ENCODE measurements around the gene AGBL5. TPM values are rescaled to one million over a fixed set of nuclear protein-coding genes. Genes with fewer than 3 reads are reported as not detected.
"Not testable (repeated sequence)": the region's sequence is repeated elsewhere in the genome, so short reads cannot be mapped to it uniquely, and the experiment has no call there.

The AGBL5 gene
- total RNA-seq, 2 experiments from 2014 or later = 37.4 to 42.0 TPM

GRCh38 chr2:27108221-27108620 is 56.8 kb downstream of the AGBL5 start:
- no peak for DNase-seq (ENCODE audit: low spot score)

GRCh38 chr2:27109083-27109482 is 57.6 kb downstream of the AGBL5 start:
- Histone ChIP-seq H3K4me3 (ENCODE audit: low read depth, low read length, poor library complexity, severe bottlenecking) (no peak overlapping the region), H3K79me2 (ENCODE audit: insufficient read depth, low read depth, low read length) (no peaks in the 10 kb centered on the region), H3K27ac (ENCODE audit: low read depth, low read length, poor library complexity, severe bottlenecking) (no peak overlapping the region), H3K9me3 (ENCODE audit: low read length) (no peaks in the 10 kb centered on the region), H3K4me1 (ENCODE audit: insufficient read depth, low read length, poor library complexity, severe bottlenecking) (peaks cover 10% of the 10 kb centered on the region), H3K9me2 (ENCODE audit: insufficient read depth, low read length) (no peaks in the 10 kb centered on the region), H4K20me1 (ENCODE audit: insufficient read depth, low read length) (no peaks in the 10 kb centered on the region), H3K36me3 (ENCODE audit: insufficient read depth, low read length) (no peaks in the 10 kb centered on the region), H3K4me2 (ENCODE audit: low read length) (no peak overlapping the region), H2AFZ (ENCODE audit: low read length) (no peak overlapping the region)
- CTCF ChIA-PET (ENCODE audit: unreplicated experiment) = interaction anchor here (1.4 kb wide), 1 partner anchor 25 kb away, joined by 3 read pairs; no protein-coding TSS in a partner anchor
- POLR2A ChIA-PET = interaction anchor here (0.6 to 0.7 kb wide), 3 partner anchors 12 to 519 kb away, joined by 3 to 4 read pairs (median 3); no protein-coding TSS in a partner anchor
- BruUV-seq (replicated peaks) = no TSS peak
- TF ChIP-seq EZH2phosphoT487 (IDR thresholded peaks at IDR 0.05; ENCODE audit: borderline replicate concordance, low read depth, low read length) = no peak
- no peak for TF ChIP-seq CTCF (conservative IDR thresholded peaks at IDR 0.05; ENCODE audit: low read length)
- intact Hi-C loops (cut with micrococcal nuclease; ENCODE audit: unreplicated experiment) = no loop called here
- no peak for DNase-seq (ENCODE audit: low spot score)

More at GRCh38 chr2:27108221-27108620, 56.8 kb downstream of the AGBL5 start:
- H3K9me2 ChIP-seq (ENCODE audit: insufficient read depth, low read length) = no peaks in the 10 kb centered on the region
- H3K79me2 ChIP-seq (ENCODE audit: insufficient read depth, low read depth, low read length) = no peaks in the 10 kb centered on the region
- no peak overlapping the region for H3K4me2 ChIP-seq (ENCODE audit: low read length)
- H3K9me3 ChIP-seq (ENCODE audit: low read length) = no peaks in the 10 kb centered on the region
- peaks cover 10% of the 10 kb centered on the region for H3K4me1 ChIP-seq (ENCODE audit: insufficient read depth, low read length, poor library complexity, severe bottlenecking)
- ChIA-PET POLR2A (interaction anchor here (0.7 to 1.2 kb wide), 2 partner anchors 24 to 266 kb away, joined by 4 to 5 read pairs; no protein-coding TSS in a partner anchor), CTCF (ENCODE audit: unreplicated experiment) (interaction anchor here (1.4 kb wide), 1 partner anchor 26 kb away, joined by 3 read pairs; no protein-coding TSS in a partner anchor)
- no peaks in the 10 kb centered on the region for H4K20me1 ChIP-seq (ENCODE audit: insufficient read depth, low read length)
- no peak overlapping the region for H3K27ac ChIP-seq (ENCODE audit: low read depth, low read length, poor library complexity, severe bottlenecking)
- H2AFZ ChIP-seq (ENCODE audit: low read length) = no peak overlapping the region
- no TSS peak for BruUV-seq (replicated peaks)
- intact Hi-C loops (cut with micrococcal nuclease; ENCODE audit: unreplicated experiment) = no loop called here
- no peak overlapping the region for H3K4me3 ChIP-seq (ENCODE audit: low read depth, low read length, poor library complexity, severe bottlenecking)
- TF ChIP-seq EZH2phosphoT487 (IDR thresholded peaks at IDR 0.05; ENCODE audit: borderline replicate concordance, low read depth, low read length) = no peak
- no peak for TF ChIP-seq CTCF (conservative IDR thresholded peaks at IDR 0.05; ENCODE audit: low read length)
- no peaks in the 10 kb centered on the region for H3K36me3 ChIP-seq (ENCODE audit: insufficient read depth, low read length)

GRCh38 chr2:27110603-27111352 is 59.3 kb downstream of the AGBL5 start:
- H3K4me2 ChIP-seq (ENCODE audit: low read length); H3K27ac ChIP-seq (ENCODE audit: low read depth, low read length, poor library complexity, severe bottlenecking); H3K9me3 ChIP-seq (ENCODE audit: low read length); H3K9me2 ChIP-seq (ENCODE audit: insufficient read depth, low read length); BruUV-seq (replicated peaks); H3K4me1 ChIP-seq (ENCODE audit: insufficient read depth, low read length, poor library complexity, severe bottlenecking); CTCF ChIA-PET (ENCODE audit: unreplicated experiment); H3K36me3 ChIP-seq (ENCODE audit: insufficient read depth, low read length); H2AFZ ChIP-seq (ENCODE audit: low read length); H3K79me2 ChIP-seq (ENCODE audit: insufficient read depth, low read depth, low read length); H3K4me3 ChIP-seq (ENCODE audit: low read depth, low read length, poor library complexity, severe bottlenecking); POLR2A ChIA-PET; H4K20me1 ChIP-seq (ENCODE audit: insufficient read depth, low read length); DNase-seq (ENCODE audit: low spot score): not testable (repeated sequence)
- intact Hi-C loops (cut with micrococcal nuclease; ENCODE audit: unreplicated experiment) = loop anchor here (5.0 kb wide), 1 partner anchor 192 kb away; no protein-coding TSS in a partner anchor

- POLR2A ChIA-PET = interaction anchor here (0.6 kb wide), 1 partner anchor 138 kb away, joined by 4 read pairs; no protein-coding TSS in a partner anchor
- H3K4me3 ChIP-seq (ENCODE audit: low read depth, low read length, poor library complexity, severe bottlenecking); CTCF ChIA-PET (ENCODE audit: unreplicated experiment); H4K20me1 ChIP-seq (ENCODE audit: insufficient read depth, low read length); DNase-seq (ENCODE audit: low spot score); H3K9me2 ChIP-seq (ENCODE audit: insufficient read depth, low read length); H3K9me3 ChIP-seq (ENCODE audit: low read length); BruUV-seq (replicated peaks); H3K4me1 ChIP-seq (ENCODE audit: insufficient read depth, low read length, poor library complexity, severe bottlenecking); H2AFZ ChIP-seq (ENCODE audit: low read length); H3K36me3 ChIP-seq (ENCODE audit: insufficient read depth, low read length); H3K27ac ChIP-seq (ENCODE audit: low read depth, low read length, poor library complexity, severe bottlenecking); H3K79me2 ChIP-seq (ENCODE audit: insufficient read depth, low read depth, low read length); H3K4me2 ChIP-seq (ENCODE audit: low read length): not testable (repeated sequence)
- intact Hi-C loops (cut with micrococcal nuclease; ENCODE audit: unreplicated experiment) = loop anchor here (5.0 kb wide), 1 partner anchor 191 kb away; no protein-coding TSS in a partner anchor
Observed at GRCh38 chr2:27111392-27112078, 60.1 kb downstream of the AGBL5 start.

All from OCI-LY7 (cell line).